ENCODE data around the gene ITPKA.

DNA sequence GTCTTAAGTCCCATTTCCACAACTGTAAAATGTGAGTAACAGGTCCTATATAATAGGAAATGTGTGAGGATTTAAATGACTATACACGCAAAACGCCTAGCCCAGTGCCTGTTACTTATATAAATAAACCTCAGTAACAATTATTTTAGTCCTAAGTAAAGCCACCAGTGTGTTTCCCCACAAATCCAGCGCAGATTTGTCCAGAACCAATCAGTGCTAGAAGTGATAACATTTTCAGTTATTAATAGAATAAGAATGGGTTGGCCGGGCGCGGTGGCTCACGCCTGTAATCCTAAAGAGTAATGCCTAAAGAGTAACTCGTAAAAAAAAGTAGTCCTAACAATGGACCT, 49.8 kb downstream of the ITPKA start:
- TF ChIP-seq, protein P1, sequence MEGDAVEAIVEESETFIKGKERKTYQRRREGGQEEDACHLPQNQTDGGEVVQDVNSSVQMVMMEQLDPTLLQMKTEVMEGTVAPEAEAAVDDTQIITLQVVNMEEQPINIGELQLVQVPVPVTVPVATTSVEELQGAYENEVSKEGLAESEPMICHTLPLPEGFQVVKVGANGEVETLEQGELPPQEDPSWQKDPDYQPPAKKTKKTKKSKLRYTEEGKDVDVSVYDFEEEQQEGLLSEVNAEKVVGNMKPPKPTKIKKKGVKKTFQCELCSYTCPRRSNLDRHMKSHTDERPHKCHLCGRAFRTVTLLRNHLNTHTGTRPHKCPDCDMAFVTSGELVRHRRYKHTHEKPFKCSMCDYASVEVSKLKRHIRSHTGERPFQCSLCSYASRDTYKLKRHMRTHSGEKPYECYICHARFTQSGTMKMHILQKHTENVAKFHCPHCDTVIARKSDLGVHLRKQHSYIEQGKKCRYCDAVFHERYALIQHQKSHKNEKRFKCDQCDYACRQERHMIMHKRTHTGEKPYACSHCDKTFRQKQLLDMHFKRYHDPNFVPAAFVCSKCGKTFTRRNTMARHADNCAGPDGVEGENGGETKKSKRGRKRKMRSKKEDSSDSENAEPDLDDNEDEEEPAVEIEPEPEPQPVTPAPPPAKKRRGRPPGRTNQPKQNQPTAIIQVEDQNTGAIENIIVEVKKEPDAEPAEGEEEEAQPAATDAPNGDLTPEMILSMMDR (IDR thresholded peaks at IDR 0.05), result no peak
- no peak for TF ChIP-seq EZH2 (IDR thresholded peaks at IDR 0.05; ENCODE audit: borderline replicate concordance, insufficient read depth, low read depth, low read length, poor library complexity, severe bottlenecking)

Data from B cell (primary cell).